Endothelial cell of umbilical vein (primary cell): Measurements from ENCODE around the gene PSMA7. TPM values are rescaled to one million over a fixed set of nuclear protein-coding genes. Genes with fewer than 3 reads are reported as not detected.

Experiments used
- BruUV-seq: library from RNA; stranded (reverse); fragments of 400-500 nt; replicated peaks from 2 replicates; lab custom pipeline; 2021; lab: Mats Ljungman, UMichigan
- CTCF ChIA-PET: fragments of 300-600, 350-600 bp; sonication (Branson Sonifier 250); formaldehyde crosslinking; loops from one replicate; lab custom pipeline; 2021; ENCODE audit warnings: antibody characterized with exemption, inconsistent platforms; lab: Charles Lee
- POLR2A ChIA-PET: fragments of 300-600, 350-600 bp; sonication (Branson Sonifier 250); formaldehyde crosslinking; loops from one replicate; lab custom pipeline; 2021; ENCODE audit warnings: antibody characterized with exemption, inconsistent platforms; lab: Charles Lee
- DNase-seq: peaks from one replicate; pipeline ENCODE4 v3.0.0-alpha.2; 2011; ENCODE audit warnings: low read depth, low spot score
- FAIRE-seq: peaks from 2 replicates; lab custom pipeline; 2011; peaks lifted over from hg19 to GRCh38; lab: Jason Lieb, UNC
- H2AFZ ChIP-seq: 2 replicates; pipeline ENCODE4 v1.6.0; 2012; ENCODE audit warnings: low read depth, low read length, control low read depth, inconsistent platforms
- H3K27ac ChIP-seq: 2 replicates; pipeline ENCODE4 v1.5.1; 2011; ENCODE audit warnings: low read depth, mild to moderate bottlenecking, control low read depth, low read length, moderate library complexity; ENCODE audit not compliant: insufficient read depth
- H3K27me3 ChIP-seq, 2 experiments: 2 replicates each; pipeline versions ENCODE4 v1.6.0 to v1.6.1; 2011; ENCODE audit warnings: low read length in 2 of 2, mixed read lengths in 1 of 2; ENCODE audit not compliant: control insufficient read depth in 2 of 2, insufficient read depth in 2 of 2
- H3K36me3 ChIP-seq, 2 experiments: 2 replicates in 1 of 2; 3 replicates in 1 of 2; pipeline ENCODE4 v1.5.1; 2011; ENCODE audit warnings: low read length in 2 of 2, mild to moderate bottlenecking in 1 of 2, moderate library complexity in 1 of 2; ENCODE audit not compliant: control insufficient read depth in 2 of 2, insufficient read depth in 2 of 2; ENCODE audit errors: extremely low read depth in 1 of 2
- H3K4me1 ChIP-seq: 3 replicates; pipeline ENCODE4 v1.5.1; 2011; ENCODE audit warnings: mild to moderate bottlenecking, low read length; ENCODE audit not compliant: control insufficient read depth, insufficient read depth; ENCODE audit errors: extremely low read depth
- H3K4me2 ChIP-seq: 2 replicates; pipeline ENCODE4 v1.6.1; 2011; ENCODE audit warnings: low read length, control low read depth, mixed read lengths; ENCODE audit not compliant: insufficient read depth
- H3K4me3 ChIP-seq, 3 experiments: fragments of 200-600 bp in 1 of 3; sonication (generic), shearing (Covaris generic) in 1 of 3; replicated peaks in 1 of 3; 2 replicates each; pipeline ENCODE4 v1.5.1; 2011 to 2016; ENCODE audit warnings: control low read depth in 3 of 3, low read length in 3 of 3, mild to moderate bottlenecking in 2 of 3, inconsistent platforms in 1 of 3, low read depth in 1 of 3, moderate library complexity in 1 of 3; ENCODE audit not compliant: insufficient read depth in 1 of 3
- H3K79me2 ChIP-seq: 2 replicates; pipeline ENCODE4 v1.6.0; 2012; ENCODE audit warnings: low read length, inconsistent platforms; ENCODE audit not compliant: control insufficient read depth, insufficient read depth
- H3K9ac ChIP-seq: replicated peaks from 2 replicates; pipeline ENCODE3; 2011; ENCODE audit warnings: low read length, control low read depth; ENCODE audit not compliant: insufficient read depth; ENCODE audit errors: extremely low read depth
- H3K9me1 ChIP-seq: replicated peaks from 3 replicates; pipeline ENCODE4 v1.6.0; 2011; ENCODE audit warnings: mild to moderate bottlenecking, low read length; ENCODE audit not compliant: control insufficient read depth, insufficient read depth; ENCODE audit errors: extremely low read depth
- H3K9me3 ChIP-seq: replicated peaks from 2 replicates; pipeline ENCODE4 v1.5.1; 2012; ENCODE audit warnings: low read length, inconsistent platforms; ENCODE audit not compliant: control insufficient read depth, insufficient read depth
- H4K20me1 ChIP-seq: replicated peaks from 2 replicates; pipeline ENCODE3; 2011; ENCODE audit warnings: mild to moderate bottlenecking, low read length; ENCODE audit not compliant: control insufficient read depth, insufficient read depth; ENCODE audit errors: extremely low read depth
- CTCF ChIP-seq, 2 donors: IDR thresholded peaks; 1 replicate in 1 of 2; 2 replicates in 1 of 2; pipeline ENCODE4 v1.5.1; 2011; ENCODE audit warnings: low read length in 2 of 2, mild to moderate bottlenecking in 2 of 2, moderate library complexity in 2 of 2, control low read depth in 1 of 2, inconsistent platforms in 1 of 2, low read depth in 1 of 2; ENCODE audit not compliant: insufficient read depth in 1 of 2; ENCODE audit errors: extremely low read depth in 1 of 2
- FOS ChIP-seq: IDR thresholded peaks from 2 replicates; pipeline ENCODE4 v1.6.1; 2011; ENCODE audit warnings: mild to moderate bottlenecking, low read length, moderate library complexity, borderline replicate concordance; ENCODE audit not compliant: insufficient read depth
- GATA2 ChIP-seq: IDR thresholded peaks from 2 replicates; pipeline ENCODE4 v1.7.0; 2011; ENCODE audit warnings: low read depth, mild to moderate bottlenecking, moderate library complexity, mixed read lengths, low read length; ENCODE audit not compliant: insufficient read length, insufficient read depth
- JUN ChIP-seq: IDR thresholded peaks from 2 replicates; pipeline ENCODE4 v1.6.1; 2011; ENCODE audit warnings: borderline replicate concordance, low read depth; ENCODE audit not compliant: insufficient read length, insufficient read depth
- MAX ChIP-seq: IDR thresholded peaks from 2 replicates; pipeline ENCODE4 v1.6.1; 2011; ENCODE audit not compliant: insufficient read depth, insufficient read length
- POLR2AphosphoS5 ChIP-seq: IDR thresholded peaks from 2 replicates; pipeline ENCODE4 v1.6.1; 2012; ENCODE audit warnings: low read depth, mild to moderate bottlenecking, control low read depth, low read length, moderate library complexity; ENCODE audit not compliant: insufficient read depth
- dilution Hi-C: fragments of 300-500 bp; cut with MboI; formaldehyde crosslinking; loops from one replicate; pipeline ENCODE4 v1.15.0; 2019; ENCODE audit warnings: low sequenced_read_pairs; ENCODE audit not compliant: extremely low pct_ligation_motif_present
- intact Hi-C: fragments of 100-400 bp; cut with micrococcal nuclease; formaldehyde crosslinking; loops from one replicate; pipeline ENCODE4 v1.10.0; 2022
- polyA plus RNA-seq, 4 experiments: library from polyadenylated mRNA; depleted of rRNA in 3 of 4; stranded (reverse) in 3 of 4; unstranded in 1 of 4; fragments of >200 nt; gene quantifications; 2 replicates each; pipeline versions ENCODE4 v1.2.1 to v1.2.3, GENCODE V29; 2011 to 2012; ENCODE audit warnings: missing spikeins in 1 of 4
- total RNA-seq: library from RNA; stranded (reverse); gene quantifications from 2 replicates; pipeline ENCODE4 v1.2.3, GENCODE V29; 2021

PSMA7 gene
- total and polyA plus RNA-seq, 2 donors (not counting 3 experiments of a cell fraction or from before 2014, with no cell fraction given) = 393 to 826 TPM

- intact Hi-C loops = no loop called here
- H3K4me1 ChIP-seq = peaks cover 12% of the 10 kb centered on the region
- CTCF ChIA-PET = no interaction called here
- H3K36me3 ChIP-seq = peaks cover 2 to 9% of the 10 kb centered on the region in 2 experiments
- no peaks in the 10 kb centered on the region for H3K9me3 ChIP-seq
- H3K79me2 ChIP-seq = peaks cover 12% of the 10 kb centered on the region
- TF ChIP-seq GATA2 (no peak), POLR2AphosphoS5 (no peak), FOS (no peak), MAX (no peak), CTCF (IDR thresholded peaks at IDR 0.05; ENCODE audit: extremely low read depth in 1 of 2, insufficient read depth in 1 of 2, low read depth in 1 of 2, low read length in 2 of 2) (no peak), JUN (no peak)
- FAIRE-seq (no peak), DNase-seq (no peak)
- H3K27ac ChIP-seq = no peak overlapping the region
- no peaks in the 10 kb centered on the region for H4K20me1 ChIP-seq
- no peak overlapping the region for H3K4me3 ChIP-seq
- BruUV-seq = no TSS peak
- dilution Hi-C loops = no loop called here
- no peak overlapping the region for H3K9ac ChIP-seq
- H3K4me2 ChIP-seq = no peak overlapping the region
- H3K27me3 ChIP-seq = no peaks in the 10 kb centered on the region
- POLR2A ChIA-PET = no interaction called here
- no peak overlapping the region for H2AFZ ChIP-seq
- no peaks in the 10 kb centered on the region for H3K9me1 ChIP-seq
Measured at GRCh38 chr20:62190639-62191411, 47.6 kb upstream of the PSMA7 start.
